Astrocyte (in vitro differentiated cells and primary cell): ENCODE measurements around the gene TRMU. TPM values are rescaled to one million over a fixed set of nuclear protein-coding genes. Genes with fewer than 3 reads are reported as not detected.

Experiments used
- DNase-seq: peaks from one replicate; pipeline ENCODE4 v3.0.0-alpha.2; 2010; ENCODE audit warnings: low read depth
- FAIRE-seq: peaks from 2 replicates; lab custom pipeline; 2011; peaks lifted over from hg19 to GRCh38; lab: Jason Lieb, UNC
- H2AFZ ChIP-seq: 2 replicates; pipeline ENCODE4 v1.6.0; 2012; ENCODE audit warnings: low read depth, low read length, inconsistent platforms
- H3K27ac ChIP-seq: 2 replicates; pipeline ENCODE4 v1.5.1; 2011; ENCODE audit warnings: low read depth, low read length, inconsistent platforms
- H3K27me3 ChIP-seq: 2 replicates; pipeline ENCODE4 v1.6.0; 2011; ENCODE audit warnings: low read length, inconsistent platforms; ENCODE audit not compliant: insufficient read depth
- H3K36me3 ChIP-seq: 2 replicates; pipeline ENCODE4 v1.5.1; 2011; ENCODE audit warnings: low read length, inconsistent platforms; ENCODE audit not compliant: insufficient read depth
- H3K4me1 ChIP-seq: 2 replicates; pipeline ENCODE4 v1.5.1; 2011; ENCODE audit warnings: low read length, inconsistent platforms; ENCODE audit not compliant: insufficient read depth
- H3K4me2 ChIP-seq: 2 replicates; pipeline ENCODE4 v1.6.0; 2012; ENCODE audit warnings: low read length, inconsistent platforms
- H3K4me3 ChIP-seq: 2 replicates; pipeline ENCODE4 v1.5.1; 2011; ENCODE audit warnings: low read depth, mild to moderate bottlenecking, low read length, inconsistent platforms; ENCODE audit not compliant: insufficient read depth
- H3K79me2 ChIP-seq: 2 replicates; pipeline ENCODE4 v1.6.0; 2012; ENCODE audit warnings: mild to moderate bottlenecking, low read length, inconsistent platforms; ENCODE audit not compliant: insufficient read depth
- H3K9ac ChIP-seq: 2 replicates; pipeline ENCODE4 v1.6.0; 2012; ENCODE audit warnings: mild to moderate bottlenecking, low read length, inconsistent platforms
- H3K9me3 ChIP-seq: 2 replicates; pipeline ENCODE4 v1.5.1; 2012; ENCODE audit warnings: low read depth, mild to moderate bottlenecking, low read length, inconsistent platforms; ENCODE audit not compliant: insufficient read depth
- H4K20me1 ChIP-seq: 2 replicates; pipeline ENCODE4 v1.6.0; 2012; ENCODE audit warnings: low read length, inconsistent platforms; ENCODE audit not compliant: insufficient read depth
- H3K27ac Mint-ChIP-seq: one replicate; pipeline ENCODE4 v1.8.0; 2021; ENCODE audit warnings: mild to moderate bottlenecking, mixed read lengths; ENCODE audit not compliant: unreplicated experiment
- H3K27me3 Mint-ChIP-seq: one replicate; pipeline ENCODE4 v1.8.0; 2021; ENCODE audit warnings: low read depth, mixed read lengths; ENCODE audit not compliant: unreplicated experiment
- H3K36me3 Mint-ChIP-seq: one replicate; pipeline ENCODE4 v1.8.0; 2021; ENCODE audit warnings: low read depth, mixed read lengths; ENCODE audit not compliant: unreplicated experiment
- H3K4me1 Mint-ChIP-seq: one replicate; pipeline ENCODE4 v1.8.0; 2021; ENCODE audit warnings: low read depth, mixed read lengths; ENCODE audit not compliant: unreplicated experiment
- H3K4me3 Mint-ChIP-seq: one replicate; pipeline ENCODE4 v1.8.0; 2021; ENCODE audit warnings: mild to moderate bottlenecking, moderate library complexity, mixed read lengths; ENCODE audit not compliant: unreplicated experiment
- H3K9me3 Mint-ChIP-seq: one replicate; pipeline ENCODE4 v1.8.0; 2021; ENCODE audit warnings: mild to moderate bottlenecking, mixed read lengths; ENCODE audit not compliant: unreplicated experiment
- EZH2 ChIP-seq: IDR thresholded peaks from 2 replicates; pipeline ENCODE4 v1.6.1; 2012; ENCODE audit warnings: mild to moderate bottlenecking, low read length, inconsistent platforms; ENCODE audit not compliant: insufficient read depth
- total RNA-seq: library from RNA; stranded (reverse); gene quantifications from 2 replicates; pipeline ENCODE4 v1.2.1, GENCODE V29; 2021
- TF ChIP-seq, protein P1 (sequence below): IDR thresholded peaks from 2 replicates; pipeline ENCODE4 v1.5.1; 2011; ENCODE audit warnings: low read depth, mild to moderate bottlenecking, inconsistent platforms, low read length, moderate library complexity; ENCODE audit not compliant: insufficient read depth

TRMU gene
- total RNA-seq, 1 donor from 2014 or later: 33.4 TPM

GRCh38 chr22:46369716-46370583 is 34.4 kb downstream of the TRMU start:
- Histone ChIP-seq H2AFZ (no peak overlapping the region), H4K20me1 (no peaks in the 10 kb centered on the region), H3K27ac (no peak overlapping the region), H3K4me1 (peaks cover 7% of the 10 kb centered on the region), H3K36me3 (no peaks in the 10 kb centered on the region), H3K4me3 (no peak overlapping the region), H3K9ac (no peak overlapping the region), H3K9me3 (no peaks in the 10 kb centered on the region), H3K4me2 (no peak overlapping the region), H3K79me2 (no peaks in the 10 kb centered on the region), H3K27me3 (no peaks in the 10 kb centered on the region)
- H3K27me3 Mint-ChIP-seq: peaks cover 10% of the 10 kb centered on the region
- no peak overlapping the region for H3K27ac Mint-ChIP-seq
- peaks cover 15% of the 10 kb centered on the region for H3K36me3 Mint-ChIP-seq
- H3K4me3 Mint-ChIP-seq: no peak overlapping the region
- FAIRE-seq (no peak), DNase-seq (no peak)
- no peaks in the 10 kb centered on the region for H3K4me1 Mint-ChIP-seq
- H3K9me3 Mint-ChIP-seq: no peaks in the 10 kb centered on the region
- no peak for TF ChIP-seq EZH2
- TF ChIP-seq, protein P1, sequence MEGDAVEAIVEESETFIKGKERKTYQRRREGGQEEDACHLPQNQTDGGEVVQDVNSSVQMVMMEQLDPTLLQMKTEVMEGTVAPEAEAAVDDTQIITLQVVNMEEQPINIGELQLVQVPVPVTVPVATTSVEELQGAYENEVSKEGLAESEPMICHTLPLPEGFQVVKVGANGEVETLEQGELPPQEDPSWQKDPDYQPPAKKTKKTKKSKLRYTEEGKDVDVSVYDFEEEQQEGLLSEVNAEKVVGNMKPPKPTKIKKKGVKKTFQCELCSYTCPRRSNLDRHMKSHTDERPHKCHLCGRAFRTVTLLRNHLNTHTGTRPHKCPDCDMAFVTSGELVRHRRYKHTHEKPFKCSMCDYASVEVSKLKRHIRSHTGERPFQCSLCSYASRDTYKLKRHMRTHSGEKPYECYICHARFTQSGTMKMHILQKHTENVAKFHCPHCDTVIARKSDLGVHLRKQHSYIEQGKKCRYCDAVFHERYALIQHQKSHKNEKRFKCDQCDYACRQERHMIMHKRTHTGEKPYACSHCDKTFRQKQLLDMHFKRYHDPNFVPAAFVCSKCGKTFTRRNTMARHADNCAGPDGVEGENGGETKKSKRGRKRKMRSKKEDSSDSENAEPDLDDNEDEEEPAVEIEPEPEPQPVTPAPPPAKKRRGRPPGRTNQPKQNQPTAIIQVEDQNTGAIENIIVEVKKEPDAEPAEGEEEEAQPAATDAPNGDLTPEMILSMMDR: no peak

- H3K36me3 Mint-ChIP-seq: peaks cover 22% of the 10 kb centered on the region
- H3K27me3 Mint-ChIP-seq: peaks cover 10% of the 10 kb centered on the region
- no peaks in the 10 kb centered on the region for H3K4me1 Mint-ChIP-seq
- H3K27me3 ChIP-seq: no peaks in the 10 kb centered on the region
- peaks cover under 1% of the 10 kb centered on the region for H3K9me3 ChIP-seq
- H3K4me1 ChIP-seq: peaks cover 7% of the 10 kb centered on the region
- H4K20me1 ChIP-seq: no peaks in the 10 kb centered on the region
- FAIRE-seq (no peak), DNase-seq (no peak)
- H2AFZ ChIP-seq: no peak overlapping the region
- no peaks in the 10 kb centered on the region for H3K79me2 ChIP-seq
- TF ChIP-seq EZH2: no peak
- TF ChIP-seq, protein P1: no peak
- no peak overlapping the region for H3K4me3 Mint-ChIP-seq
- H3K27ac ChIP-seq: no peak overlapping the region
- H3K4me2 ChIP-seq: no peak overlapping the region
- H3K9ac ChIP-seq: no peak overlapping the region
- H3K4me3 ChIP-seq: no peak overlapping the region
- no peak overlapping the region for H3K27ac Mint-ChIP-seq
- peaks cover 7% of the 10 kb centered on the region for H3K9me3 Mint-ChIP-seq
- no peaks in the 10 kb centered on the region for H3K36me3 ChIP-seq
Observed at GRCh38 chr22:46370584-46371291, 35.2 kb downstream of the TRMU start.
